Liver (tissue), 9 donors: ENCODE results near the gene GPHA2. TPM values are rescaled to one million over a fixed set of nuclear protein-coding genes. Genes with fewer than 3 reads are reported as not detected.

ENCODE experiments used
- DNase-seq: peaks from one replicate; pipeline ENCODE4 v3.0.0-alpha.2; 2017; ENCODE audit warnings: low spot score
- H3K27ac ChIP-seq, 2 donors: one replicate each; pipeline ENCODE4 v1.7.0; 2013; ENCODE audit warnings: inconsistent platforms in 2 of 2, low read length in 2 of 2, control low read depth in 1 of 2, low read depth in 1 of 2, mild to moderate bottlenecking in 1 of 2
- H3K27me3 ChIP-seq, 4 donors: one replicate each; pipeline versions ENCODE4 v1.6.1 to v1.7.0; 2013; ENCODE audit warnings: low read length in 3 of 4, inconsistent platforms in 1 of 4, mild to moderate bottlenecking in 1 of 4, moderate library complexity in 1 of 4; ENCODE audit not compliant: control insufficient read depth in 4 of 4, insufficient read depth in 4 of 4
- H3K36me3 ChIP-seq, 4 donors: one replicate each; pipeline versions ENCODE4 v1.6.1 to v1.7.0; 2013; ENCODE audit warnings: low read length in 3 of 4, mild to moderate bottlenecking in 3 of 4, low read depth in 1 of 4, moderate library complexity in 1 of 4; ENCODE audit not compliant: control insufficient read depth in 4 of 4, insufficient read depth in 3 of 4
- H3K4me1 ChIP-seq, 4 donors: one replicate each; pipeline versions ENCODE4 v1.6.1 to v1.7.0; 2013; ENCODE audit warnings: low read length in 3 of 4, mild to moderate bottlenecking in 3 of 4, moderate library complexity in 1 of 4; ENCODE audit not compliant: control insufficient read depth in 4 of 4, insufficient read depth in 4 of 4
- H3K4me3 ChIP-seq, 3 donors: one replicate each; pipeline versions ENCODE4 v1.6.1 to v1.7.0; 2013; ENCODE audit warnings: low read length in 3 of 3, control low read depth in 1 of 3, low read depth in 1 of 3, mild to moderate bottlenecking in 1 of 3
- H3K9ac ChIP-seq, 2 donors: one replicate each; pipeline ENCODE4 v1.7.0; 2013; ENCODE audit warnings: low read length in 2 of 2, mild to moderate bottlenecking in 2 of 2, moderate library complexity in 2 of 2, control low read depth in 1 of 2, low read depth in 1 of 2
- H3K9me3 ChIP-seq, 4 donors: one replicate each; pipeline versions ENCODE4 v1.6.1 to v1.7.0; 2013; ENCODE audit warnings: low read length in 3 of 4; ENCODE audit not compliant: control insufficient read depth in 4 of 4
- EGR1 ChIP-seq, 2 donors: IDR thresholded peaks; 2 replicates each; pipeline ENCODE4 v1.6.1; 2016 to 2018; ENCODE audit warnings: antibody characterized with exemption in 2 of 2, low read depth in 2 of 2
- FOXA1 ChIP-seq: IDR thresholded peaks from 2 replicates; pipeline ENCODE4 v1.6.1; 2016; ENCODE audit warnings: antibody characterized with exemption
- FOXA2 ChIP-seq: IDR thresholded peaks from 2 replicates; pipeline ENCODE4 v1.6.1; 2016; ENCODE audit warnings: antibody characterized with exemption
- GABPA ChIP-seq, 2 donors: IDR thresholded peaks in 1 of 2; conservative IDR thresholded peaks in 1 of 2; 2 replicates each; pipeline ENCODE4 v1.6.1; 2016; ENCODE audit warnings: antibody characterized with exemption in 2 of 2, mild to moderate bottlenecking in 1 of 2, moderate library complexity in 1 of 2
- HNF4A ChIP-seq, 2 donors: conservative IDR thresholded peaks; 2 replicates each; pipeline ENCODE4 v1.6.1; 2016; ENCODE audit warnings: antibody characterized with exemption in 2 of 2, mild to moderate bottlenecking in 2 of 2
- HNF4G ChIP-seq: IDR thresholded peaks from 2 replicates; pipeline ENCODE4 v1.6.1; 2016; ENCODE audit warnings: antibody characterized with exemption
- MAX ChIP-seq: IDR thresholded peaks from 2 replicates; pipeline ENCODE4 v1.6.1; 2016; ENCODE audit warnings: antibody characterized with exemption
- NR2F2 ChIP-seq: IDR thresholded peaks from 2 replicates; pipeline ENCODE4 v1.6.1; 2016; ENCODE audit warnings: antibody characterized with exemption
- RAD21 ChIP-seq, 2 donors: IDR thresholded peaks; 2 replicates each; pipeline ENCODE4 v1.6.1; 2016; ENCODE audit warnings: antibody characterized with exemption in 2 of 2, mild to moderate bottlenecking in 2 of 2
- RXRA ChIP-seq, 2 donors: IDR thresholded peaks; 2 replicates each; pipeline ENCODE4 v1.6.1; 2017 to 2018; ENCODE audit warnings: antibody characterized with exemption in 2 of 2, mild to moderate bottlenecking in 1 of 2
- SP1 ChIP-seq: IDR thresholded peaks from 2 replicates; pipeline ENCODE4 v1.6.1; 2018; ENCODE audit warnings: antibody characterized with exemption, mild to moderate bottlenecking
- TAF1 ChIP-seq: conservative IDR thresholded peaks from 2 replicates; pipeline ENCODE4 v1.6.1; 2016; ENCODE audit warnings: antibody characterized with exemption, mild to moderate bottlenecking
- YY1 ChIP-seq: IDR thresholded peaks from 2 replicates; pipeline ENCODE4 v1.6.1; 2016; ENCODE audit warnings: antibody characterized with exemption, mild to moderate bottlenecking
- WGBS: extraction: QIAGEN DNeasy Blood & Tissue Kit; methylation state at CpG from one replicate; pipeline ENCODE4 v1.1.7; 2013; 5-methylcytosine and 5-hydroxymethylcytosine counted together
- polyA plus RNA-seq, 2 donors: library from polyadenylated mRNA; stranded (reverse) in 1 of 2; unstranded in 1 of 2; fragments of 200-250 nt in 1 of 2; fragments of >200 nt in 1 of 2; fragmentation: Nextera tagmentation in 1 of 2; extraction: Ambion mirVana in 1 of 2; gene quantifications; one replicate each; pipeline versions ENCODE4 v1.2.1 to v1.2.3, GENCODE V29; 2013 to 2015
- total RNA-seq, 2 donors: library from RNA; depleted of rRNA; stranded (reverse); fragments of >200 nt; gene quantifications; one replicate each; pipeline ENCODE4 v1.2.3, GENCODE V29; 2014
- TF ChIP-seq, protein P1 (sequence below): IDR thresholded peaks from 2 replicates; pipeline ENCODE4 v1.6.1; 2016; ENCODE audit warnings: antibody characterized with exemption, mild to moderate bottlenecking
- TF ChIP-seq, protein P2 (sequence below): fragments of 150-350 bp; IDR thresholded peaks from 2 replicates; pipeline ENCODE4 v1.5.1; 2017; ENCODE audit warnings: improper control_type of control experiment, low read depth, low read length; ENCODE audit not compliant: missing input control
- TF ChIP-seq, protein P3 (sequence below): IDR thresholded peaks from 2 replicates; pipeline ENCODE4 v1.6.1; 2016; ENCODE audit warnings: antibody characterized with exemption
- donor health status: healthy.
- donor health status: healthy.
- donor health status: healthy.
- donor health status: healthy.
- donor health status: healthy.

GPHA2 gene
- total and polyA plus RNA-seq, 4 donors = not detected

GRCh38 chr11:64954201-64954600 is 18.5 kb upstream of the GPHA2 start (continued):
- TF ChIP-seq, protein P1, sequence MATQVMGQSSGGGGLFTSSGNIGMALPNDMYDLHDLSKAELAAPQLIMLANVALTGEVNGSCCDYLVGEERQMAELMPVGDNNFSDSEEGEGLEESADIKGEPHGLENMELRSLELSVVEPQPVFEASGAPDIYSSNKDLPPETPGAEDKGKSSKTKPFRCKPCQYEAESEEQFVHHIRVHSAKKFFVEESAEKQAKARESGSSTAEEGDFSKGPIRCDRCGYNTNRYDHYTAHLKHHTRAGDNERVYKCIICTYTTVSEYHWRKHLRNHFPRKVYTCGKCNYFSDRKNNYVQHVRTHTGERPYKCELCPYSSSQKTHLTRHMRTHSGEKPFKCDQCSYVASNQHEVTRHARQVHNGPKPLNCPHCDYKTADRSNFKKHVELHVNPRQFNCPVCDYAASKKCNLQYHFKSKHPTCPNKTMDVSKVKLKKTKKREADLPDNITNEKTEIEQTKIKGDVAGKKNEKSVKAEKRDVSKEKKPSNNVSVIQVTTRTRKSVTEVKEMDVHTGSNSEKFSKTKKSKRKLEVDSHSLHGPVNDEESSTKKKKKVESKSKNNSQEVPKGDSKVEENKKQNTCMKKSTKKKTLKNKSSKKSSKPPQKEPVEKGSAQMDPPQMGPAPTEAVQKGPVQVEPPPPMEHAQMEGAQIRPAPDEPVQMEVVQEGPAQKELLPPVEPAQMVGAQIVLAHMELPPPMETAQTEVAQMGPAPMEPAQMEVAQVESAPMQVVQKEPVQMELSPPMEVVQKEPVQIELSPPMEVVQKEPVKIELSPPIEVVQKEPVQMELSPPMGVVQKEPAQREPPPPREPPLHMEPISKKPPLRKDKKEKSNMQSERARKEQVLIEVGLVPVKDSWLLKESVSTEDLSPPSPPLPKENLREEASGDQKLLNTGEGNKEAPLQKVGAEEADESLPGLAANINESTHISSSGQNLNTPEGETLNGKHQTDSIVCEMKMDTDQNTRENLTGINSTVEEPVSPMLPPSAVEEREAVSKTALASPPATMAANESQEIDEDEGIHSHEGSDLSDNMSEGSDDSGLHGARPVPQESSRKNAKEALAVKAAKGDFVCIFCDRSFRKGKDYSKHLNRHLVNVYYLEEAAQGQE = no peak
- TF ChIP-seq RXRA (IDR thresholded peaks at IDR 0.05) = no peak
- no peak for TF ChIP-seq SP1
- TF ChIP-seq HNF4G = no peak
- TF ChIP-seq EGR1 (IDR thresholded peaks at IDR 0.05; ENCODE audit: low read depth in 2 of 2) = no peak

- DNase-seq = no peak
- H3K4me3 ChIP-seq = no peak overlapping the region
- no peak overlapping the region for H3K27ac ChIP-seq
- H3K9ac ChIP-seq = no peak overlapping the region
- no peaks in the 10 kb centered on the region for H3K4me1 ChIP-seq
- H3K36me3 ChIP-seq = no peaks in the 10 kb centered on the region
- no peaks in the 10 kb centered on the region for H3K27me3 ChIP-seq
- 67% methylated on average over 4 of the region's 4 CpGs for WGBS
- TF ChIP-seq HNF4A (conservative IDR thresholded peaks at IDR 0.05) (no peak), MAX (no peak), RAD21 (IDR thresholded peaks at IDR 0.05) (no peak), GABPA (IDR thresholded peaks at IDR 0.05 in 1 of 2, conservative IDR thresholded peaks at IDR 0.05 in 1 of 2) (no peak), FOXA1 (no peak), HNF4G (no peak), TAF1 (no peak), EGR1 (IDR thresholded peaks at IDR 0.05; ENCODE audit: low read depth in 2 of 2) (no peak), NR2F2 (no peak), FOXA2 (no peak), YY1 (no peak)
- TF ChIP-seq, protein P1 = no peak
- TF ChIP-seq, protein P2, sequence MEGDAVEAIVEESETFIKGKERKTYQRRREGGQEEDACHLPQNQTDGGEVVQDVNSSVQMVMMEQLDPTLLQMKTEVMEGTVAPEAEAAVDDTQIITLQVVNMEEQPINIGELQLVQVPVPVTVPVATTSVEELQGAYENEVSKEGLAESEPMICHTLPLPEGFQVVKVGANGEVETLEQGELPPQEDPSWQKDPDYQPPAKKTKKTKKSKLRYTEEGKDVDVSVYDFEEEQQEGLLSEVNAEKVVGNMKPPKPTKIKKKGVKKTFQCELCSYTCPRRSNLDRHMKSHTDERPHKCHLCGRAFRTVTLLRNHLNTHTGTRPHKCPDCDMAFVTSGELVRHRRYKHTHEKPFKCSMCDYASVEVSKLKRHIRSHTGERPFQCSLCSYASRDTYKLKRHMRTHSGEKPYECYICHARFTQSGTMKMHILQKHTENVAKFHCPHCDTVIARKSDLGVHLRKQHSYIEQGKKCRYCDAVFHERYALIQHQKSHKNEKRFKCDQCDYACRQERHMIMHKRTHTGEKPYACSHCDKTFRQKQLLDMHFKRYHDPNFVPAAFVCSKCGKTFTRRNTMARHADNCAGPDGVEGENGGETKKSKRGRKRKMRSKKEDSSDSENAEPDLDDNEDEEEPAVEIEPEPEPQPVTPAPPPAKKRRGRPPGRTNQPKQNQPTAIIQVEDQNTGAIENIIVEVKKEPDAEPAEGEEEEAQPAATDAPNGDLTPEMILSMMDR = no peak
- TF ChIP-seq, protein P3, sequence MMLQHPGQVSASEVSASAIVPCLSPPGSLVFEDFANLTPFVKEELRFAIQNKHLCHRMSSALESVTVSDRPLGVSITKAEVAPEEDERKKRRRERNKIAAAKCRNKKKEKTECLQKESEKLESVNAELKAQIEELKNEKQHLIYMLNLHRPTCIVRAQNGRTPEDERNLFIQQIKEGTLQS = no peak
- H3K9me3 ChIP-seq = no peaks in the 10 kb centered on the region
Measured at GRCh38 chr11:64951529-64951928, 15.8 kb upstream of the GPHA2 start.
